Spleen (tissue), 7 donors: ENCODE results near the gene KCNJ6.

Experiments
- POLR2AphosphoS5 ChIP-seq, 3 donors: sonication (generic); formaldehyde crosslinking; IDR thresholded peaks; one replicate each; pipeline ENCODE4 v1.5.1; 2017; ENCODE audit warnings: antibody characterized with exemption in 3 of 3
- TF ChIP-seq, protein P1 (sequence below), 11 experiments: fragments of 200-600 bp in 7 of 11; fragments of 450-650 bp in 4 of 11; sonication (generic) in 4 of 11; IDR thresholded peaks in 8 of 11; conservative IDR thresholded peaks in 3 of 11; 1 replicate in 7 of 11; 2 replicates in 4 of 11; pipeline versions ENCODE4 v1.4.0 to v1.8.0; 2016 to 2021; ENCODE audit warnings: antibody characterized with exemption in 11 of 11, inconsistent platforms in 4 of 11, mild to moderate bottlenecking in 1 of 11
- donor health status: DM: no; HTN: no; CAD: no; lungs with moderate emphysema.
- donor health status: DM: no; HTN: no; CAD: no.
- donor health status: DM: no; HTN: no; CAD: no.

DNA sequence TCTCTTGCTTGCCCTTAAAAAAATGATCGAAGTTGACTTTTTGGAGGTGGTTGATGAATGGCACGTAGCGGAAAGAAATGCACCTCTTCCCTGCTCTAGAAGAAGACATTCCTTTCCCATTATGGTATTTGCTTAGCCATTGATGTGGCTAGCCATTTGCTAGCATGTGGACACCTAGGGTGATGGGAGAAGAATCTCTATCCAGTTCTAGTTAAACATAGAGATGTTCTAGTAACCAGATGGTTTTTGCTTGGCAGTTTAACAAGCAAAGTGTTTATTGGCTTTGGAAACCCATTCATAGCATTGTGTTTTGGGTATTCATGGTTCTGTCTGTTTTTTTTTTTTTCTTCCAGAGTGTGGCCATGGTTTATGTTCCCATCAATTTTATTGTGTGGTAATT, 78.9 kb downstream of the KCNJ6 start:
- TF ChIP-seq, protein P1, sequence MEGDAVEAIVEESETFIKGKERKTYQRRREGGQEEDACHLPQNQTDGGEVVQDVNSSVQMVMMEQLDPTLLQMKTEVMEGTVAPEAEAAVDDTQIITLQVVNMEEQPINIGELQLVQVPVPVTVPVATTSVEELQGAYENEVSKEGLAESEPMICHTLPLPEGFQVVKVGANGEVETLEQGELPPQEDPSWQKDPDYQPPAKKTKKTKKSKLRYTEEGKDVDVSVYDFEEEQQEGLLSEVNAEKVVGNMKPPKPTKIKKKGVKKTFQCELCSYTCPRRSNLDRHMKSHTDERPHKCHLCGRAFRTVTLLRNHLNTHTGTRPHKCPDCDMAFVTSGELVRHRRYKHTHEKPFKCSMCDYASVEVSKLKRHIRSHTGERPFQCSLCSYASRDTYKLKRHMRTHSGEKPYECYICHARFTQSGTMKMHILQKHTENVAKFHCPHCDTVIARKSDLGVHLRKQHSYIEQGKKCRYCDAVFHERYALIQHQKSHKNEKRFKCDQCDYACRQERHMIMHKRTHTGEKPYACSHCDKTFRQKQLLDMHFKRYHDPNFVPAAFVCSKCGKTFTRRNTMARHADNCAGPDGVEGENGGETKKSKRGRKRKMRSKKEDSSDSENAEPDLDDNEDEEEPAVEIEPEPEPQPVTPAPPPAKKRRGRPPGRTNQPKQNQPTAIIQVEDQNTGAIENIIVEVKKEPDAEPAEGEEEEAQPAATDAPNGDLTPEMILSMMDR (IDR thresholded peaks at IDR 0.05 in 8 of 11, conservative IDR thresholded peaks at IDR 0.05 in 3 of 11): no peak
- no peak for TF ChIP-seq POLR2AphosphoS5 (IDR thresholded peaks at IDR 0.05)
